Neural progenitor cell (in vitro differentiated cells): ENCODE results near the gene RPS24.

Experiments
- EZH2 ChIP-seq: fragments of 200-600 bp; sonication (generic); IDR thresholded peaks from 2 replicates; pipeline ENCODE4 v1.6.1; 2017; ENCODE audit warnings: antibody characterized with exemption, mild to moderate bottlenecking, moderate library complexity
- TF ChIP-seq, protein P1 (sequence below): fragments of 200-600 bp; sonication (generic); IDR thresholded peaks from 2 replicates; pipeline ENCODE4 v1.5.1; 2017; ENCODE audit warnings: antibody characterized with exemption, mild to moderate bottlenecking

DNA sequence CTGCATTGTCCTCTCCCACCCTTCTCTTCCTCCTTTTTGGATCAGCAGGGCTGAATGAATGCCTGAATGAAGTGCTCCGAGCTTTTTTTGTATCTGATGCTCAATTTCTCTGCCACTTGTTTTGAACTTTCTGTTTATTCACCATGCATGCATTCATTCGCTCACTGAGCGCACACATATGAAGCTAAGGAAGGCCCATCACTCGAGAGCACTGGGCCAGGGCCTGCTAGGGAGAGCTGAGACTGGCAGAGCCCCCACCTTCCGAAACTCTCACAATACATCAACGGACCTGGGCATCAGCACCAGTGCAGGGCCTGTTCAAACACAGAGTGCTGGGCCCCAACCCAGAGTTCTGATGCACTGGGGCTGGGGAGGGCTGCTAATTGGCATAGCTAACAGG is 45.7 kb downstream of the RPS24 start:
- TF ChIP-seq, protein P1, sequence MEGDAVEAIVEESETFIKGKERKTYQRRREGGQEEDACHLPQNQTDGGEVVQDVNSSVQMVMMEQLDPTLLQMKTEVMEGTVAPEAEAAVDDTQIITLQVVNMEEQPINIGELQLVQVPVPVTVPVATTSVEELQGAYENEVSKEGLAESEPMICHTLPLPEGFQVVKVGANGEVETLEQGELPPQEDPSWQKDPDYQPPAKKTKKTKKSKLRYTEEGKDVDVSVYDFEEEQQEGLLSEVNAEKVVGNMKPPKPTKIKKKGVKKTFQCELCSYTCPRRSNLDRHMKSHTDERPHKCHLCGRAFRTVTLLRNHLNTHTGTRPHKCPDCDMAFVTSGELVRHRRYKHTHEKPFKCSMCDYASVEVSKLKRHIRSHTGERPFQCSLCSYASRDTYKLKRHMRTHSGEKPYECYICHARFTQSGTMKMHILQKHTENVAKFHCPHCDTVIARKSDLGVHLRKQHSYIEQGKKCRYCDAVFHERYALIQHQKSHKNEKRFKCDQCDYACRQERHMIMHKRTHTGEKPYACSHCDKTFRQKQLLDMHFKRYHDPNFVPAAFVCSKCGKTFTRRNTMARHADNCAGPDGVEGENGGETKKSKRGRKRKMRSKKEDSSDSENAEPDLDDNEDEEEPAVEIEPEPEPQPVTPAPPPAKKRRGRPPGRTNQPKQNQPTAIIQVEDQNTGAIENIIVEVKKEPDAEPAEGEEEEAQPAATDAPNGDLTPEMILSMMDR: no peak
- TF ChIP-seq EZH2: no peak
